Left renal pelvis (tissue), 4 donors: ENCODE data around the gene ADAM33. TPM values are rescaled to one million over a fixed set of nuclear protein-coding genes. Genes with fewer than 3 reads are reported as not detected.

ENCODE experiments used
- DNase-seq, 4 donors: peaks; one replicate each; pipeline ENCODE4 v3.0.0-alpha.2; 2013; ENCODE audit warnings: low read depth in 4 of 4, low spot score in 3 of 4
- polyA plus RNA-seq, 4 donors: library from polyadenylated mRNA; unstranded; fragments of 120-200 nt; gene quantifications; one replicate each; pipeline ENCODE4 v1.2.1, GENCODE V29; 2013; ENCODE audit not compliant: insufficient read length in 4 of 4

The ADAM33 gene
- polyA plus RNA-seq = 10 to 100 TPM in 3 of 4 donors, 1 to 10 TPM in 1; 7.3 to 77.0 (median 13.6) TPM

GRCh38 chr20:3681931-3682781 lies at the start of gene ADAM33:
TSS of gene ADAM33 (minus strand) at chr20:3682010. CDS start at chr20:3682004, 6 bp downstream.
- no peak for DNase-seq

- no peak for DNase-seq
Observed at GRCh38 chr20:3730803-3731672, 49.2 kb upstream of the ADAM33 start.

GRCh38 chr20:3729811-3730540 lies 48.2 kb upstream of the ADAM33 start:
- DNase-seq = no peak

- no peak for DNase-seq
Observed at GRCh38 chr20:3729378-3729777, 47.6 kb upstream of the ADAM33 start.

GRCh38 chr20:3728876-3729275 lies 47.1 kb upstream of the ADAM33 start:
- no peak for DNase-seq

- DNase-seq = no peak
Observed at GRCh38 chr20:3728354-3728753, 46.5 kb upstream of the ADAM33 start.

- no peak for DNase-seq
Observed at GRCh38 chr20:3727401-3728021, 45.7 kb upstream of the ADAM33 start.

- no peak for DNase-seq
Observed at GRCh38 chr20:3724356-3724755, 42.5 kb upstream of the ADAM33 start.

GRCh38 chr20:3723284-3723683 lies 41.5 kb upstream of the ADAM33 start:
- DNase-seq = no peak

GRCh38 chr20:3721912-3722311 lies 40.1 kb upstream of the ADAM33 start:
- no peak for DNase-seq

GRCh38 chr20:3720626-3721025 lies 38.8 kb upstream of the ADAM33 start:
- no peak for DNase-seq

- no peak for DNase-seq
Observed at GRCh38 chr20:3720068-3720467, 38.3 kb upstream of the ADAM33 start.

GRCh38 chr20:3719046-3719445 lies 37.2 kb upstream of the ADAM33 start:
- DNase-seq = no peak

GRCh38 chr20:3716195-3716834 lies 34.5 kb upstream of the ADAM33 start:
- DNase-seq = peak in 3 of 4 donors; percentile 43 to 53 (median 50)

GRCh38 chr20:3714092-3714491 lies 32.3 kb upstream of the ADAM33 start:
- no peak for DNase-seq

GRCh38 chr20:3712279-3712873 lies 30.6 kb upstream of the ADAM33 start, which contains the start of gene SIGLEC1:
TSS of gene SIGLEC1 (minus strand) at chr20:3712600. CDS start at chr20:3707128, 5,472 bp downstream.
- DNase-seq = no peak

- no peak for DNase-seq
Observed at GRCh38 chr20:3711484-3711941, 29.7 kb upstream of the ADAM33 start.

- DNase-seq = peak in 1 of 4 donors; percentile 25
Observed at GRCh38 chr20:3710703-3711483, 29.1 kb upstream of the ADAM33 start.
